HEK293T (cell line): ENCODE data around the gene ENG.

ENCODE experiments used
- CTCF ChIA-PET: fragments of 350-600 bp; formaldehyde crosslinking; extraction: SDS; loops from one replicate; lab custom pipeline; 2021; ENCODE audit warnings: antibody characterized with exemption, inconsistent platforms; lab: Yijun Ruan, JAX
- POLR2A ChIA-PET: fragments of 350-600 bp; formaldehyde crosslinking; extraction: SDS; loops from one replicate; lab custom pipeline; 2020; ENCODE audit warnings: antibody characterized with exemption, inconsistent platforms; lab: Yijun Ruan, JAX
- DNase-seq: peaks from one replicate; pipeline ENCODE4 v3.0.0; 2012; ENCODE audit warnings: mixed read lengths; ENCODE audit errors: extremely low spot score
- ARNT ChIP-seq: fragments of 450-650 bp; IDR thresholded peaks from 2 replicates; pipeline ENCODE4 v1.6.1; 2017; ENCODE audit warnings: mild to moderate bottlenecking
- BHLHE40 ChIP-seq: fragments of 450-650 bp; IDR thresholded peaks from 2 replicates; pipeline ENCODE4 v1.6.1; 2016; ENCODE audit warnings: mild to moderate bottlenecking, moderate library complexity, borderline replicate concordance
- CTBP1 ChIP-seq: fragments of 450-650 bp; IDR thresholded peaks from 2 replicates; pipeline ENCODE4 v1.6.1; 2016; ENCODE audit warnings: borderline replicate concordance
- ELF4 ChIP-seq: fragments of 450-650 bp; IDR thresholded peaks from 2 replicates; pipeline ENCODE4 v1.6.1; 2017; ENCODE audit warnings: antibody characterized with exemption
- FOXA1 ChIP-seq: fragments of 450-650 bp; IDR thresholded peaks from 2 replicates; pipeline ENCODE4 v1.6.1; 2016; ENCODE audit warnings: mild to moderate bottlenecking
- FOXK2 ChIP-seq: fragments of 450-650 bp; IDR thresholded peaks from 2 replicates; pipeline ENCODE4 v1.6.1; 2016; ENCODE audit warnings: mild to moderate bottlenecking
- FOXM1 ChIP-seq: fragments of 450-650 bp; IDR thresholded peaks from 2 replicates; pipeline ENCODE4 v1.6.1; 2017; ENCODE audit warnings: mild to moderate bottlenecking, borderline replicate concordance
- HDGF ChIP-seq: fragments of 450-650 bp; IDR thresholded peaks from 2 replicates; pipeline ENCODE4 v1.6.1; 2017; ENCODE audit warnings: antibody characterized with exemption, borderline replicate concordance
- L3MBTL2 ChIP-seq: fragments of 450-650 bp; conservative IDR thresholded peaks from 2 replicates; pipeline ENCODE4 v1.6.1; 2016; ENCODE audit warnings: mild to moderate bottlenecking
- LEF1 ChIP-seq: fragments of 450-650 bp; IDR thresholded peaks from 2 replicates; pipeline ENCODE4 v1.6.1; 2017; ENCODE audit warnings: mild to moderate bottlenecking, borderline replicate concordance
- NFRKB ChIP-seq: fragments of 450-650 bp; IDR thresholded peaks from 2 replicates; pipeline ENCODE4 v1.6.1; 2016; ENCODE audit warnings: mild to moderate bottlenecking, moderate library complexity
- PKNOX1 ChIP-seq: fragments of 450-650 bp; IDR thresholded peaks from 2 replicates; pipeline ENCODE4 v1.6.1; 2016
- SP1 ChIP-seq: fragments of 450-650 bp; IDR thresholded peaks from 2 replicates; pipeline ENCODE4 v1.6.1; 2017
- SUZ12 ChIP-seq: fragments of 450-650 bp; IDR thresholded peaks from 2 replicates; pipeline ENCODE4 v1.6.1; 2016; ENCODE audit warnings: mild to moderate bottlenecking
- TARDBP ChIP-seq: fragments of 450-650 bp; IDR thresholded peaks from 2 replicates; pipeline ENCODE4 v1.6.1; 2016
- ZNF384 ChIP-seq: fragments of 450-650 bp; IDR thresholded peaks from 2 replicates; pipeline ENCODE4 v1.6.1; 2016

Gene ENG

DNA sequence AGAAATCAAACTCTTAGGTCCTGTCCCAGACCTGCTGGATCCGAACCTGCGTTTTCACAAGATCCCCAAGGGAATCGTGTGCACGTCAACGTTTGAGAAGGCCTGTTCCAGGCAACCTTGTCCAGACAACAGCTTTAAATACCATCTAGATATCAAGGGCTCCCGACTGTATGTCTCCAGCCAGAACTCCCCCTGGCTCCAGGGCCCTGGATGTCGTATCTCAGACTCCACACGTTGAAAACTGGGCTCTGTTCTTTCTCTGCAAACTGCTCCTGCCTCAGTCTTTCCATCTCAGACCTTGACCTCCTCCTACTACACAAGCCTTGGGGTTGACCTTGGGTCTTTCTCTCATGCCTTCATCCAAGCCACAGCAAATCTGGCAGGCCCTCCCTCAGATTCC lies 5.8 kb upstream of the ENG start:
- DNase-seq, result no peak
- ChIA-PET CTCF (no interaction called here), POLR2A (interaction anchor here (0.6 kb wide), 1 partner anchor 1145 kb away, joined by 3 read pairs; no protein-coding TSS in a partner anchor)
- TF ChIP-seq ZNF384, result no peak
- no peak for TF ChIP-seq HDGF
- no peak for TF ChIP-seq NFRKB
- TF ChIP-seq FOXA1, result no peak
- no peak for TF ChIP-seq ELF4
- no peak for TF ChIP-seq SP1
- TF ChIP-seq TARDBP, result no peak
- TF ChIP-seq ARNT, result no peak
- no peak for TF ChIP-seq SUZ12
- TF ChIP-seq LEF1, result no peak
- TF ChIP-seq L3MBTL2, result no peak
- TF ChIP-seq FOXM1, result no peak
- TF ChIP-seq FOXK2, result no peak
- TF ChIP-seq BHLHE40, result no peak
- no peak for TF ChIP-seq CTBP1
- TF ChIP-seq PKNOX1, result no peak

DNA sequence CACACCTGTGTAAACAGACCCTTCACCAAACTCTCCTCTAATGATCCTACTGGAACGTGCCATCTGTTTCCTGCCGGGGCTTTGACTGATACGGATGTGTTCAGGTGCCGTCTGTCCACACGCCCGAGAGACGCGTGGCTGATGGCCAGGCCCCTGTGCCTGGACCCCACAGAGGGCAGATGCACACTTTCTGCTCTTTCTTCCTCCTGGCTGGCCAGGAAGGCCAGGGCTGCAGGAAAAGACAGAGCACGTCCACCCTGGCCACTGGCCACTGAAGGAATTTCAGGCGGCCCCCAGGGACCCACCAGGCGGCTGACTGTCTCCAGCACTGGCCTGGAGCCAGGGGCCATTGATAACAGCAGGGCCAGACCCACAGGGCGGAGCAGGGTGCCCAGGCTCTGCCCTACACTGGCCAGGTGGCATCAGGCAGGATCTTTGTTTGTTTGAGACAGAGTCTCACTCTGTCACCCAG lies 3.6 kb upstream of the ENG start:
- no peak for DNase-seq
- TF ChIP-seq FOXM1 (no peak), FOXA1 (no peak), FOXK2 (no peak), SP1 (no peak), PKNOX1 (no peak), L3MBTL2 (no peak), ELF4 (no peak), BHLHE40 (no peak), ARNT (no peak), ZNF384 (no peak), LEF1 (no peak), TARDBP (no peak), HDGF (no peak)
- ChIA-PET CTCF (interaction anchor here (0.8 kb wide), 1 partner anchor 12 kb away, joined by 3 read pairs; no protein-coding TSS in a partner anchor), POLR2A (interaction anchor here (1.7 kb wide), 1 partner anchor 73 kb away, joined by 4 read pairs; the partner anchor contains the start of gene CDK9)

- TF ChIP-seq FOXK2 (no peak), NFRKB (no peak), SUZ12 (no peak), L3MBTL2 (no peak), LEF1 (no peak), ELF4 (no peak), FOXM1 (no peak), ARNT (no peak), FOXA1 (no peak), HDGF (no peak), ZNF384 (no peak)
- DNase-seq, result no peak
- ChIA-PET POLR2A (interaction anchor here (1.7 kb wide), 1 partner anchor 72 kb away, joined by 4 read pairs; the partner anchor contains the start of gene CDK9), CTCF (interaction anchor here (0.5 kb wide), 1 partner anchor 102 kb away, joined by 5 read pairs; no protein-coding TSS in a partner anchor)
Measured at GRCh38 chr9:127857278-127857677, 2.8 kb upstream of the ENG start.

GRCh38 chr9:127856729-127857116 lies 2.3 kb upstream of the ENG start:
- TF ChIP-seq HDGF (no peak), CTBP1 (no peak), FOXK2 (no peak), LEF1 (no peak), SUZ12 (no peak), ZNF384 (no peak), FOXM1 (no peak), ARNT (no peak), PKNOX1 (no peak), BHLHE40 (no peak), L3MBTL2 (no peak), SP1 (no peak), FOXA1 (no peak), ELF4 (no peak)
- CTCF ChIA-PET, result interaction anchor here (0.5 kb wide), 1 partner anchor 101 kb away, joined by 5 read pairs; no protein-coding TSS in a partner anchor
- POLR2A ChIA-PET, result interaction anchor here (1.7 kb wide), 1 partner anchor 71 kb away, joined by 4 read pairs; the partner anchor contains the start of gene CDK9
- DNase-seq, result no peak

DNA sequence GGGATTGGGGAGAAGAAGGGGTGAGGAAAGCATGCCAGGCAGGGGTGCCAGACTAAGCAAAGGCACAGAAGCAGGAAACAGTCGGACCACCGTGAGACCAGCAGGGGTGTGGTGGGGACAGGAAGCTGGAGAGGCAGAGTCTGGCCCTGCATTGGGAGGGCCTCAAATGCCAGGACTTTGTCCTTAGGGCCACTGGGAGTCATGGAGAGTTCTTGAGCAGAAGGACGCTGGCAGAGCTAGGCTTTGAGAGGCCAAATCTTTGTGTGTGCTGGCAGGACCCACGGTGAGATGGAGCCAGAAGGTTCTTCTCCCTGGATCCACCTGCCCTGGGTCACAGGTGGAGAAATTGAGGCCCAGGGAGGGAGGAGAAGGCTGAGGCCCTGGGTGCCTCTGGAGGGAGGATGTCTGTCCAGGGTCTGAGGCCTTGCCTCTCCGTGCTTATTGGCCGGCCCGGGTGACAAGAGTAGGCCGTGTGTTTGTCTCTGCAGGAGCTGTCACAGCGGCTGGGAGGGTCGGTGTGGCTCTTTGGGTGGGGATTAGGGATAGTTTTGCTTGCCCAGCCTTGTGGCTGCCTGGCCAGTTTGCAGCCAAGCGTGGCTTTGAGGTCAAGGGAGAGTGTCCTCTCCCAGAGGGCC lies 1.8 kb upstream of the ENG start:
- ChIA-PET CTCF (no interaction called here), POLR2A (no interaction called here)
- no peak for DNase-seq
- no peak for TF ChIP-seq SP1
- no peak for TF ChIP-seq ELF4
- no peak for TF ChIP-seq PKNOX1
- no peak for TF ChIP-seq ZNF384
- no peak for TF ChIP-seq BHLHE40
- no peak for TF ChIP-seq CTBP1
- no peak for TF ChIP-seq FOXM1
